HG02840 (cell line): ENCODE results near the gene TLR9.

ENCODE experiments used
- ATAC-seq: cut with Tn5 transposase; IDR thresholded peaks from one replicate; pipeline ENCODE4 v1.9.1; 2021; ENCODE audit warnings: mild to moderate bottlenecking, moderate library complexity, moderate number of reproducible peaks; ENCODE audit not compliant: unreplicated experiment, low FRiP score

Gene TLR9

GRCh38 chr3:52233108-52233591, 7.7 kb upstream of the TLR9 start:
- ATAC-seq: no peak

- no peak for ATAC-seq
These were observed 7.0 kb upstream of the TLR9 start for GRCh38 chr3:52232279-52233107.

- no peak for ATAC-seq
These were observed 6.2 kb upstream of the TLR9 start for GRCh38 chr3:52231502-52232278.

- no peak for ATAC-seq
These were observed 5.5 kb upstream of the TLR9 start for GRCh38 chr3:52230889-52231499.

- ATAC-seq: no peak
These were observed 5.0 kb upstream of the TLR9 start for GRCh38 chr3:52230461-52230860.

- no peak for ATAC-seq
These were observed 4.2 kb upstream of the TLR9 start for GRCh38 chr3:52229656-52230055.

GRCh38 chr3:52228751-52229291, 3.4 kb upstream of the TLR9 start:
- no peak for ATAC-seq

GRCh38 chr3:52228266-52228665, 2.8 kb upstream of the TLR9 start:
- no peak for ATAC-seq

GRCh38 chr3:52227766-52228165, 2.3 kb upstream of the TLR9 start:
- ATAC-seq: no peak

- ATAC-seq: no peak
These were observed 1.7 kb upstream of the TLR9 start for GRCh38 chr3:52227117-52227516.

- no peak for ATAC-seq
These were observed 878 bp upstream of the TLR9 start for GRCh38 chr3:52226229-52226817.

- no peak for ATAC-seq
These were observed 1.7 kb downstream of the TLR9 start for GRCh38 chr3:52223449-52224408.

- ATAC-seq: no peak
These were observed 2.9 kb downstream of the TLR9 start for GRCh38 chr3:52222319-52223221.

- ATAC-seq: no peak
These were observed 3.7 kb downstream of the TLR9 start for GRCh38 chr3:52221563-52222318.

- ATAC-seq: no peak
These were observed 4.3 kb downstream of the TLR9 start for GRCh38 chr3:52221141-52221562.

- ATAC-seq: no peak
These were observed 4.9 kb downstream of the TLR9 start for GRCh38 chr3:52220380-52221026.
